ENCODE data around the gene ETS2.

- no peak for TF ChIP-seq REST (IDR thresholded peaks at IDR 0.05; ENCODE audit: borderline replicate concordance)
- TF ChIP-seq POLR2AphosphoS5 (IDR thresholded peaks at IDR 0.05) = no peak
- no peak for TF ChIP-seq EZH2 (IDR thresholded peaks at IDR 0.05; ENCODE audit: borderline replicate concordance, insufficient read depth, low read length, poor library complexity, severe bottlenecking)
- no peak for TF ChIP-seq MXI1 (conservative IDR thresholded peaks at IDR 0.05; ENCODE audit: poor library complexity, severe bottlenecking)
- TF ChIP-seq CTCF (IDR thresholded peaks at IDR 0.05; ENCODE audit: poor library complexity, severe bottlenecking) = no peak
- no peak for TF ChIP-seq EP300 (conservative IDR thresholded peaks at IDR 0.05; ENCODE audit: poor library complexity, severe bottlenecking)
- TF ChIP-seq RAD21 (conservative IDR thresholded peaks at IDR 0.05) = no peak
- TF ChIP-seq TAF1 (IDR thresholded peaks at IDR 0.05; ENCODE audit: low read depth) = no peak
Observed at GRCh38 chr21:38807986-38808385, 2.3 kb downstream of the ETS2 start.

All from neural cell (in vitro differentiated cells).